ENCODE measurements around the gene ASTN2. TPM values are rescaled to one million over a fixed set of nuclear protein-coding genes. Genes with fewer than 3 reads are reported as not detected.

ASTN2 gene
- total and polyA plus RNA-seq, 2 donors (not counting 3 experiments of a cell fraction or from before 2014, with no cell fraction given) = 1.0 to 1.9 TPM

- no TSS peak for BruUV-seq (replicated peaks)
- no peak overlapping the region for H3K9ac ChIP-seq (replicated peaks; ENCODE audit: extremely low read depth, insufficient read depth, low read length)
- H3K27me3 ChIP-seq (ENCODE audit: control insufficient read depth in 2 of 2, insufficient read depth in 2 of 2, low read length in 2 of 2) = no peaks in the 10 kb centered on the region
- no peak for FAIRE-seq
- TF ChIP-seq JUN (IDR thresholded peaks at IDR 0.05; ENCODE audit: borderline replicate concordance, insufficient read depth, insufficient read length, low read depth) (no peak), POLR2AphosphoS5 (IDR thresholded peaks at IDR 0.05; ENCODE audit: insufficient read depth, low read depth, low read length) (no peak), CTCF (IDR thresholded peaks at IDR 0.05; ENCODE audit: extremely low read depth in 1 of 2, insufficient read depth in 1 of 2, low read depth in 1 of 2, low read length in 2 of 2) (no peak), MYC (IDR thresholded peaks at IDR 0.05; ENCODE audit: low read depth, low read length) (no peak), POLR2A (IDR thresholded peaks at IDR 0.05; ENCODE audit: low read depth, low read length) (no peak), GATA2 (IDR thresholded peaks at IDR 0.05; ENCODE audit: insufficient read depth, insufficient read length, low read depth, low read length) (no peak), EZH2 (IDR thresholded peaks at IDR 0.05; ENCODE audit: borderline replicate concordance, low read depth, low read length, severe bottlenecking) (no peak), FOS (IDR thresholded peaks at IDR 0.05; ENCODE audit: borderline replicate concordance, insufficient read depth, low read length) (no peak)
- TF ChIP-seq, protein P1, sequence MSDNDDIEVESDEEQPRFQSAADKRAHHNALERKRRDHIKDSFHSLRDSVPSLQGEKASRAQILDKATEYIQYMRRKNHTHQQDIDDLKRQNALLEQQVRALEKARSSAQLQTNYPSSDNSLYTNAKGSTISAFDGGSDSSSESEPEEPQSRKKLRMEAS (IDR thresholded peaks at IDR 0.05; ENCODE audit: insufficient read depth, insufficient read length) = no peak
- no peaks in the 10 kb centered on the region for H3K4me1 ChIP-seq (ENCODE audit: control insufficient read depth, extremely low read depth, insufficient read depth, low read length)
- CTCF ChIA-PET = no interaction called here
- no peak overlapping the region for H3K4me2 ChIP-seq (ENCODE audit: insufficient read depth, low read length)
- peaks cover 3% of the 10 kb centered on the region for H3K9me3 ChIP-seq (replicated peaks; ENCODE audit: control insufficient read depth, insufficient read depth, low read length)
- POLR2A ChIA-PET = no interaction called here
- intact Hi-C loops (cut with micrococcal nuclease) (no loop called here), dilution Hi-C loops (cut with MboI; ENCODE audit: extremely low pct_ligation_motif_present, low sequenced_read_pairs) (no loop called here)
- no peak overlapping the region for H3K4me3 ChIP-seq (replicated peaks in 1 of 3; ENCODE audit: insufficient read depth in 1 of 3, low read depth in 1 of 3, low read length in 3 of 3)
- no peaks in the 10 kb centered on the region for H3K36me3 ChIP-seq (ENCODE audit: control insufficient read depth in 2 of 2, extremely low read depth in 1 of 2, insufficient read depth in 2 of 2, low read length in 2 of 2)
- no peak for DNase-seq (ENCODE audit: low read depth, low spot score)
- H4K20me1 ChIP-seq (replicated peaks; ENCODE audit: control insufficient read depth, extremely low read depth, insufficient read depth, low read length) = no peaks in the 10 kb centered on the region
- H2AFZ ChIP-seq (ENCODE audit: low read depth, low read length) = no peak overlapping the region
- H3K9me1 ChIP-seq (replicated peaks; ENCODE audit: control insufficient read depth, extremely low read depth, insufficient read depth, low read length) = no peaks in the 10 kb centered on the region
- H3K27ac ChIP-seq (ENCODE audit: insufficient read depth, low read depth, low read length) = no peak overlapping the region
- no peaks in the 10 kb centered on the region for H3K79me2 ChIP-seq (ENCODE audit: control insufficient read depth, insufficient read depth, low read length)
Measured at GRCh38 chr9:116819116-116819515, 595.7 kb downstream of the ASTN2 start.

Data from endothelial cell of umbilical vein (primary cell).